COR-L47 (cell line): ENCODE results near the gene AFAP1.

Source experiments
- DNase-seq: peaks from one replicate; lab custom pipeline; 2025; lab: John Stamatoyannopoulos, UW

Gene AFAP1

GRCh38 chr4:7915875-7916242 lies 23.8 kb downstream of the AFAP1 start:
- no peak for DNase-seq

- DNase-seq, result no peak
These were observed 26.8 kb downstream of the AFAP1 start for GRCh38 chr4:7912826-7913225.

GRCh38 chr4:7910952-7911578 lies 28.6 kb downstream of the AFAP1 start:
- DNase-seq, result no peak

- DNase-seq, result no peak
These were observed 29.3 kb downstream of the AFAP1 start for GRCh38 chr4:7910263-7910896.

GRCh38 chr4:7909463-7910262 lies 30.0 kb downstream of the AFAP1 start:
- no peak for DNase-seq

GRCh38 chr4:7908668-7909067 lies 31.0 kb downstream of the AFAP1 start:
- no peak for DNase-seq

GRCh38 chr4:7907142-7907541 lies 32.5 kb downstream of the AFAP1 start:
- no peak for DNase-seq

- no peak for DNase-seq
These were observed 33.4 kb downstream of the AFAP1 start for GRCh38 chr4:7906171-7906701.

- no peak for DNase-seq
These were observed 34.4 kb downstream of the AFAP1 start for GRCh38 chr4:7904952-7905915.

GRCh38 chr4:7903791-7904516 lies 35.7 kb downstream of the AFAP1 start:
- no peak for DNase-seq

GRCh38 chr4:7902826-7903225 lies 36.8 kb downstream of the AFAP1 start:
- DNase-seq, result no peak

GRCh38 chr4:7902101-7902553 lies 37.5 kb downstream of the AFAP1 start:
- DNase-seq, result peak; percentile 16

- peak; percentile 49 for DNase-seq
These were observed 38.3 kb downstream of the AFAP1 start for GRCh38 chr4:7901311-7901885.

GRCh38 chr4:7900334-7900909 lies 39.2 kb downstream of the AFAP1 start:
- no peak for DNase-seq

GRCh38 chr4:7899184-7899869 lies 40.3 kb downstream of the AFAP1 start:
- no peak for DNase-seq

GRCh38 chr4:7898385-7898784 lies 41.3 kb downstream of the AFAP1 start:
- no peak for DNase-seq

GRCh38 chr4:7897811-7898210 lies 41.9 kb downstream of the AFAP1 start:
- no peak for DNase-seq

- no peak for DNase-seq
These were observed 44.9 kb downstream of the AFAP1 start for GRCh38 chr4:7894677-7895181.

- no peak for DNase-seq
These were observed 45.5 kb downstream of the AFAP1 start for GRCh38 chr4:7894098-7894676.
